Adipocyte (in vitro differentiated cells): ENCODE measurements around the gene DCLRE1C.

Experiments used
- DNase-seq: peaks from one replicate; pipeline ENCODE4 v3.0.0-alpha.2; 2015; ENCODE audit warnings: low read depth
- H3K27me3 ChIP-seq: replicated peaks from 2 replicates; pipeline ENCODE4 v1.7.0; 2013; ENCODE audit warnings: mild to moderate bottlenecking, low read length, moderate library complexity; ENCODE audit not compliant: control insufficient read depth, insufficient read depth
- H3K36me3 ChIP-seq: 2 replicates; pipeline ENCODE4 v1.7.0; 2013; ENCODE audit warnings: low read length, mild to moderate bottlenecking, moderate library complexity; ENCODE audit not compliant: control insufficient read depth, insufficient read depth, severe bottlenecking
- H3K4me1 ChIP-seq: 2 replicates; pipeline ENCODE4 v1.7.0; 2013; ENCODE audit warnings: mild to moderate bottlenecking, low read length, moderate library complexity; ENCODE audit not compliant: control insufficient read depth, insufficient read depth
- H3K4me3 ChIP-seq: 2 replicates; pipeline ENCODE4 v1.7.0; 2013; ENCODE audit warnings: mild to moderate bottlenecking, low read length, moderate library complexity
- H3K9ac ChIP-seq: 2 replicates; pipeline ENCODE4 v1.7.0; 2013; ENCODE audit warnings: mild to moderate bottlenecking, low read length, moderate library complexity
- H3K9me3 ChIP-seq: 2 replicates; pipeline ENCODE4 v1.7.0; 2013; ENCODE audit warnings: mild to moderate bottlenecking, low read length, moderate library complexity; ENCODE audit not compliant: control insufficient read depth

The DCLRE1C gene

GRCh38 chr10:14852236-14852635, 101.7 kb downstream of the DCLRE1C start:
- peaks cover 57% of the 10 kb centered on the region for H3K36me3 ChIP-seq

More at GRCh38 chr10:14852236-14852635, 101.7 kb downstream of the DCLRE1C start:
- Histone ChIP-seq H3K27me3 (no peaks in the 10 kb centered on the region), H3K4me3 (no peak overlapping the region), H3K4me1 (no peaks in the 10 kb centered on the region), H3K9ac (no peak overlapping the region), H3K9me3 (no peaks in the 10 kb centered on the region)
- no peak for DNase-seq
